HEK293 (cell line): ENCODE measurements around the gene HSPA14.

Source experiments
- CTCF ChIP-seq: fragments of 450-650 bp; formaldehyde crosslinking; IDR thresholded peaks from 2 replicates; pipeline ENCODE4 v1.5.1; 2016; ENCODE audit warnings: missing biosample characterization, missing genetic modification characterization
- ZNF174 ChIP-seq: fragments of 450-650 bp; formaldehyde crosslinking; IDR thresholded peaks from 2 replicates; pipeline ENCODE4 v1.5.0; 2017; ENCODE audit warnings: missing biosample characterization, mild to moderate bottlenecking, missing genetic modification characterization

GRCh38 chr10:14833106-14833505 lies 5.0 kb upstream of the HSPA14 start:
- TF ChIP-seq ZNF174 (tag by site-specific recombination) (no peak), CTCF (tag by site-specific recombination) (no peak)
